HepG2 (cell line): Measurements from ENCODE around the gene MARF1. TPM values are rescaled to one million over a fixed set of nuclear protein-coding genes. Genes with fewer than 3 reads are reported as not detected.

Experiments used
- CBX2 ChIP-seq, 2 experiments: fragments of 200-600 bp in 1 of 2; sonication (generic); formaldehyde crosslinking in 1 of 2; IDR thresholded peaks; 2 replicates each; pipeline versions ENCODE4 v1.7.0 to v1.8.1; 2018 to 2022; ENCODE audit warnings: low read depth in 2 of 2, low read length in 1 of 2, mild to moderate bottlenecking in 1 of 2, missing genetic modification reagents in 1 of 2
- ISL2 ChIP-seq: sonication (generic); formaldehyde crosslinking; IDR thresholded peaks from 2 replicates; pipeline ENCODE4 v1.5.0; 2020; ENCODE audit warnings: missing genetic modification reagents
- JDP2 ChIP-seq: sonication (generic); formaldehyde crosslinking; IDR thresholded peaks from 2 replicates; pipeline ENCODE4 v1.8.1; 2022; ENCODE audit warnings: missing genetic modification reagents, borderline replicate concordance
- JUND ChIP-seq: sonication (generic); formaldehyde crosslinking; IDR thresholded peaks from 2 replicates; pipeline ENCODE4 v1.8.0; 2022; ENCODE audit warnings: mild to moderate bottlenecking, missing genetic modification reagents
- NR2C2 ChIP-seq: sonication (generic); formaldehyde crosslinking; IDR thresholded peaks from 2 replicates; pipeline ENCODE4 v1.4.0; 2020; ENCODE audit warnings: missing genetic modification reagents, mild to moderate bottlenecking, moderate library complexity, borderline replicate concordance
- RBAK ChIP-seq: sonication (generic); formaldehyde crosslinking; IDR thresholded peaks from 2 replicates; pipeline ENCODE4 v1.5.1; 2020; ENCODE audit warnings: mild to moderate bottlenecking, missing genetic modification reagents
- THAP11 ChIP-seq: IDR thresholded peaks from 2 replicates; pipeline ENCODE4 v1.6.1; 2016; ENCODE audit warnings: missing biosample characterization, missing genetic modification reagents
- ZNF432 ChIP-seq: sonication (generic); formaldehyde crosslinking; IDR thresholded peaks from 2 replicates; pipeline ENCODE4 v1.5.0; 2020; ENCODE audit warnings: missing genetic modification reagents, mild to moderate bottlenecking, borderline replicate concordance
- ZNF619 ChIP-seq: sonication (generic); formaldehyde crosslinking; IDR thresholded peaks from 2 replicates; pipeline ENCODE4 v1.4.0; 2020; ENCODE audit warnings: mild to moderate bottlenecking, missing genetic modification reagents
- ZNF772 ChIP-seq: sonication (generic); formaldehyde crosslinking; IDR thresholded peaks from 2 replicates; pipeline ENCODE4 v1.5.0; 2020; ENCODE audit warnings: mild to moderate bottlenecking, missing genetic modification reagents
- ZZZ3 ChIP-seq: sonication (generic); formaldehyde crosslinking; IDR thresholded peaks from 2 replicates; pipeline ENCODE4 v1.4.0; 2020; ENCODE audit warnings: missing genetic modification reagents, mild to moderate bottlenecking, borderline replicate concordance
- polyA plus RNA-seq, 8 experiments: library from polyadenylated mRNA; depleted of rRNA in 3 of 8; stranded (reverse) in 7 of 8; unstranded in 1 of 8; fragments of >200 nt; fragmentation: Illumina TruSeq in 4 of 8; extraction: Trizol in 4 of 8; gene quantifications; 2 replicates each; pipeline versions ENCODE4 v1.2.1 to v1.2.3, GENCODE V29; 2011 to 2016; ENCODE audit warnings: low read depth in 4 of 8, missing spikeins in 1 of 8, mixed read lengths in 1 of 8; ENCODE audit not compliant: insufficient read depth in 1 of 8
- total RNA-seq, 5 experiments: library from RNA; depleted of rRNA; stranded (reverse); fragments of >200 nt; fragmentation: Illumina TruSeq; extraction: Trizol; gene quantifications; 2 replicates each; pipeline ENCODE4 v1.2.3, GENCODE V29; 2016; ENCODE audit warnings: low read depth in 1 of 5
- TF ChIP-seq, protein P1 (sequence below): sonication (generic); formaldehyde crosslinking; IDR thresholded peaks from 2 replicates; pipeline ENCODE4 v1.4.0; 2020; ENCODE audit warnings: missing genetic modification reagents
- TF ChIP-seq, protein P2 (sequence below): IDR thresholded peaks from 2 replicates; pipeline ENCODE4 v1.6.1; 2012; ENCODE audit warnings: low read length, improper control_type of control experiment
- TF ChIP-seq, protein P3 (sequence below): sonication (generic); formaldehyde crosslinking; IDR thresholded peaks from 2 replicates; pipeline ENCODE4 v1.5.1; 2020; ENCODE audit warnings: missing genetic modification reagents, mild to moderate bottlenecking, borderline replicate concordance
- TF ChIP-seq, protein P4 (sequence below): sonication (generic); formaldehyde crosslinking; IDR thresholded peaks from 2 replicates; pipeline ENCODE4 v1.9.0; 2021; ENCODE audit warnings: mild to moderate bottlenecking, missing genetic modification reagents

Gene MARF1
- total and polyA plus RNA-seq, 2 of the 13 experiments (the other 11 are each of a cell fraction or from before 2014, with no cell fraction given) = 8.7 to 20.7 TPM

DNA sequence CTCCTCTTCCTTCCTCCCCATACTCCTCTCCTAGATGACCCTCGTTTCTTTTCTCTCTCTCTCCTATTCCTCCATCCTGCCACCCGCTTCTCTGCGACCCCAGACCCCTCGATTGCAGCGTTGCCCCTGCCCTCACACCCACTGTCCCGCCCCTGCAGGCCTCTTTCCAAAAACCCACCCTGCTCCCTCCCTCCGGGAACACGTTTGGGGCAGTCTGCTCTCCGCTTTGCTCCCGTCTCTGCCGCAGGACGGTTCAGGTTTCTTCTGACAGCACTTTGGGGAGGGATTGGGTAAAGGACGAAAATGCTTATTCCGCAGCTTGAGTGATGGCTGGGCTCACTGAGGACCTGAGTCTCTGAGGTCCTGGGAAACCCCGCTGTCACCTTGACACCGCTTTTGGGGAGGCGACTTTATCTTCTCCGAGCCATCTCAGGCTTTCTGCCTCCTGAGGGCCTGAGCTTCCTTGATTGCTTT lies 7.8 kb upstream of the MARF1 start (continued):
- TF ChIP-seq ZNF772 (CRISPR knock-in tag) (0 out of 2 replicates have a peak, but pooled peaks have one; percentile 36), CBX2 (IDR thresholded peaks at IDR 0.05; ENCODE audit: low read depth, low read length) (no peak), CBX2 (CRISPR knock-in tag; IDR thresholded peaks at IDR 0.05; ENCODE audit: low read depth) (no peak), JUND (CRISPR knock-in tag) (peak; percentile 44; the same call in 1 of the 2 replicates), NR2C2 (CRISPR knock-in tag) (no peak), ZZZ3 (CRISPR knock-in tag) (no peak), ZNF432 (no peak), RBAK (CRISPR knock-in tag) (no peak), JDP2 (CRISPR knock-in tag) (no peak), THAP11 (CRISPR knock-in tag) (0 out of 2 replicates have a peak, but pooled peaks have one; percentile 1), ISL2 (CRISPR knock-in tag) (no peak), ZNF619 (CRISPR knock-in tag) (peak; percentile 84; the same call in 1 of the 2 replicates)
- TF ChIP-seq, protein P1, sequence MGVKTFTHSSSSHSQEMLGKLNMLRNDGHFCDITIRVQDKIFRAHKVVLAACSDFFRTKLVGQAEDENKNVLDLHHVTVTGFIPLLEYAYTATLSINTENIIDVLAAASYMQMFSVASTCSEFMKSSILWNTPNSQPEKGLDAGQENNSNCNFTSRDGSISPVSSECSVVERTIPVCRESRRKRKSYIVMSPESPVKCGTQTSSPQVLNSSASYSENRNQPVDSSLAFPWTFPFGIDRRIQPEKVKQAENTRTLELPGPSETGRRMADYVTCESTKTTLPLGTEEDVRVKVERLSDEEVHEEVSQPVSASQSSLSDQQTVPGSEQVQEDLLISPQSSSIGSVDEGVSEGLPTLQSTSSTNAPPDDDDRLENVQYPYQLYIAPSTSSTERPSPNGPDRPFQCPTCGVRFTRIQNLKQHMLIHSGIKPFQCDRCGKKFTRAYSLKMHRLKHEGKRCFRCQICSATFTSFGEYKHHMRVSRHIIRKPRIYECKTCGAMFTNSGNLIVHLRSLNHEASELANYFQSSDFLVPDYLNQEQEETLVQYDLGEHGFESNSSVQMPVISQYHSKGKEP = no peak
- TF ChIP-seq, protein P2, sequence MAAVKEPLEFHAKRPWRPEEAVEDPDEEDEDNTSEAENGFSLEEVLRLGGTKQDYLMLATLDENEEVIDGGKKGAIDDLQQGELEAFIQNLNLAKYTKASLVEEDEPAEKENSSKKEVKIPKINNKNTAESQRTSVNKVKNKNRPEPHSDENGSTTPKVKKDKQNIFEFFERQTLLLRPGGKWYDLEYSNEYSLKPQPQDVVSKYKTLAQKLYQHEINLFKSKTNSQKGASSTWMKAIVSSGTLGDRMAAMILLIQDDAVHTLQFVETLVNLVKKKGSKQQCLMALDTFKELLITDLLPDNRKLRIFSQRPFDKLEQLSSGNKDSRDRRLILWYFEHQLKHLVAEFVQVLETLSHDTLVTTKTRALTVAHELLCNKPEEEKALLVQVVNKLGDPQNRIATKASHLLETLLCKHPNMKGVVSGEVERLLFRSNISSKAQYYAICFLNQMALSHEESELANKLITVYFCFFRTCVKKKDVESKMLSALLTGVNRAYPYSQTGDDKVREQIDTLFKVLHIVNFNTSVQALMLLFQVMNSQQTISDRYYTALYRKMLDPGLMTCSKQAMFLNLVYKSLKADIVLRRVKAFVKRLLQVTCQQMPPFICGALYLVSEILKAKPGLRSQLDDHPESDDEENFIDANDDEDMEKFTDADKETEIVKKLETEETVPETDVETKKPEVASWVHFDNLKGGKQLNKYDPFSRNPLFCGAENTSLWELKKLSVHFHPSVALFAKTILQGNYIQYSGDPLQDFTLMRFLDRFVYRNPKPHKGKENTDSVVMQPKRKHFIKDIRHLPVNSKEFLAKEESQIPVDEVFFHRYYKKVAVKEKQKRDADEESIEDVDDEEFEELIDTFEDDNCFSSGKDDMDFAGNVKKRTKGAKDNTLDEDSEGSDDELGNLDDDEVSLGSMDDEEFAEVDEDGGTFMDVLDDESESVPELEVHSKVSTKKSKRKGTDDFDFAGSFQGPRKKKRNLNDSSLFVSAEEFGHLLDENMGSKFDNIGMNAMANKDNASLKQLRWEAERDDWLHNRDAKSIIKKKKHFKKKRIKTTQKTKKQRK = no peak
- TF ChIP-seq, protein P3, sequence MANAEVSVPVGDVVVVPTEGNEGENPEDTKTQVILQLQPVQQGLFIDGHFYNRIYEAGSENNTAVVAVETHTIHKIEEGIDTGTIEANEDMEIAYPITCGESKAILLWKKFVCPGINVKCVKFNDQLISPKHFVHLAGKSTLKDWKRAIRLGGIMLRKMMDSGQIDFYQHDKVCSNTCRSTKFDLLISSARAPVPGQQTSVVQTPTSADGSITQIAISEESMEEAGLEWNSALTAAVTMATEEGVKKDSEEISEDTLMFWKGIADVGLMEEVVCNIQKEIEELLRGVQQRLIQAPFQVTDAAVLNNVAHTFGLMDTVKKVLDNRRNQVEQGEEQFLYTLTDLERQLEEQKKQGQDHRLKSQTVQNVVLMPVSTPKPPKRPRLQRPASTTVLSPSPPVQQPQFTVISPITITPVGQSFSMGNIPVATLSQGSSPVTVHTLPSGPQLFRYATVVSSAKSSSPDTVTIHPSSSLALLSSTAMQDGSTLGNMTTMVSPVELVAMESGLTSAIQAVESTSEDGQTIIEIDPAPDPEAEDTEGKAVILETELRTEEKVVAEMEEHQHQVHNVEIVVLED = no peak
- TF ChIP-seq, protein P4, sequence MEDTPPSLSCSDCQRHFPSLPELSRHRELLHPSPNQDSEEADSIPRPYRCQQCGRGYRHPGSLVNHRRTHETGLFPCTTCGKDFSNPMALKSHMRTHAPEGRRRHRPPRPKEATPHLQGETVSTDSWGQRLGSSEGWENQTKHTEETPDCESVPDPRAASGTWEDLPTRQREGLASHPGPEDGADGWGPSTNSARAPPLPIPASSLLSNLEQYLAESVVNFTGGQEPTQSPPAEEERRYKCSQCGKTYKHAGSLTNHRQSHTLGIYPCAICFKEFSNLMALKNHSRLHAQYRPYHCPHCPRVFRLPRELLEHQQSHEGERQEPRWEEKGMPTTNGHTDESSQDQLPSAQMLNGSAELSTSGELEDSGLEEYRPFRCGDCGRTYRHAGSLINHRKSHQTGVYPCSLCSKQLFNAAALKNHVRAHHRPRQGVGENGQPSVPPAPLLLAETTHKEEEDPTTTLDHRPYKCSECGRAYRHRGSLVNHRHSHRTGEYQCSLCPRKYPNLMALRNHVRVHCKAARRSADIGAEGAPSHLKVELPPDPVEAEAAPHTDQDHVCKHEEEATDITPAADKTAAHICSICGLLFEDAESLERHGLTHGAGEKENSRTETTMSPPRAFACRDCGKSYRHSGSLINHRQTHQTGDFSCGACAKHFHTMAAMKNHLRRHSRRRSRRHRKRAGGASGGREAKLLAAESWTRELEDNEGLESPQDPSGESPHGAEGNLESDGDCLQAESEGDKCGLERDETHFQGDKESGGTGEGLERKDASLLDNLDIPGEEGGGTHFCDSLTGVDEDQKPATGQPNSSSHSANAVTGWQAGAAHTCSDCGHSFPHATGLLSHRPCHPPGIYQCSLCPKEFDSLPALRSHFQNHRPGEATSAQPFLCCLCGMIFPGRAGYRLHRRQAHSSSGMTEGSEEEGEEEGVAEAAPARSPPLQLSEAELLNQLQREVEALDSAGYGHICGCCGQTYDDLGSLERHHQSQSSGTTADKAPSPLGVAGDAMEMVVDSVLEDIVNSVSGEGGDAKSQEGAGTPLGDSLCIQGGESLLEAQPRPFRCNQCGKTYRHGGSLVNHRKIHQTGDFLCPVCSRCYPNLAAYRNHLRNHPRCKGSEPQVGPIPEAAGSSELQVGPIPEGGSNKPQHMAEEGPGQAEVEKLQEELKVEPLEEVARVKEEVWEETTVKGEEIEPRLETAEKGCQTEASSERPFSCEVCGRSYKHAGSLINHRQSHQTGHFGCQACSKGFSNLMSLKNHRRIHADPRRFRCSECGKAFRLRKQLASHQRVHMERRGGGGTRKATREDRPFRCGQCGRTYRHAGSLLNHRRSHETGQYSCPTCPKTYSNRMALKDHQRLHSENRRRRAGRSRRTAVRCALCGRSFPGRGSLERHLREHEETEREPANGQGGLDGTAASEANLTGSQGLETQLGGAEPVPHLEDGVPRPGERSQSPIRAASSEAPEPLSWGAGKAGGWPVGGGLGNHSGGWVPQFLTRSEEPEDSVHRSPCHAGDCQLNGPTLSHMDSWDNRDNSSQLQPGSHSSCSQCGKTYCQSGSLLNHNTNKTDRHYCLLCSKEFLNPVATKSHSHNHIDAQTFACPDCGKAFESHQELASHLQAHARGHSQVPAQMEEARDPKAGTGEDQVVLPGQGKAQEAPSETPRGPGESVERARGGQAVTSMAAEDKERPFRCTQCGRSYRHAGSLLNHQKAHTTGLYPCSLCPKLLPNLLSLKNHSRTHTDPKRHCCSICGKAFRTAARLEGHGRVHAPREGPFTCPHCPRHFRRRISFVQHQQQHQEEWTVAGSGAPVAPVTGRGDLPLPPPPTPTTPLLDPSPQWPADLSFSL (CRISPR knock-in tag) = no peak
